PC-3 (cell line): ENCODE measurements around the gene TNFRSF12A.

Experiments
- CTCF ChIP-seq: fragments of 300-600 bp; sonication (generic); conservative IDR thresholded peaks from 2 replicates; pipeline ENCODE4 v1.5.1; 2017; ENCODE audit warnings: antibody characterized with exemption, low read depth, mild to moderate bottlenecking, low read length
- EZH2 ChIP-seq: fragments of 300-600 bp; sonication (generic); IDR thresholded peaks from one replicate; pipeline ENCODE4 v1.6.1; 2017; ENCODE audit warnings: antibody characterized with exemption, mild to moderate bottlenecking, low read length; ENCODE audit not compliant: unreplicated experiment

GRCh38 chr16:3015865-3016521, 4.2 kb upstream of the TNFRSF12A start:
- TF ChIP-seq CTCF = no peak
- no peak for TF ChIP-seq EZH2
